Sigmoid colon (tissue), 4 donors: ENCODE results near the gene UBE2G1.

Experiments
- EP300 ChIP-seq, 4 donors: sonication (generic); formaldehyde crosslinking; IDR thresholded peaks; one replicate each; pipeline ENCODE4 v1.6.1; 2017; ENCODE audit warnings: antibody characterized with exemption in 4 of 4
- POLR2AphosphoS5 ChIP-seq, 4 donors: sonication (generic); formaldehyde crosslinking; IDR thresholded peaks; one replicate each; pipeline ENCODE4 v1.6.1; 2017; ENCODE audit warnings: antibody characterized with exemption in 4 of 4
- TF ChIP-seq, protein P1 (sequence below), 4 experiments: fragments of 450-650 bp in 3 of 4; fragments of 200-600 bp in 1 of 4; IDR thresholded peaks; one replicate each; pipeline ENCODE4 v1.5.1; 2016 to 2019; ENCODE audit warnings: antibody characterized with exemption in 4 of 4, mild to moderate bottlenecking in 3 of 4, moderate library complexity in 2 of 4

DNA sequence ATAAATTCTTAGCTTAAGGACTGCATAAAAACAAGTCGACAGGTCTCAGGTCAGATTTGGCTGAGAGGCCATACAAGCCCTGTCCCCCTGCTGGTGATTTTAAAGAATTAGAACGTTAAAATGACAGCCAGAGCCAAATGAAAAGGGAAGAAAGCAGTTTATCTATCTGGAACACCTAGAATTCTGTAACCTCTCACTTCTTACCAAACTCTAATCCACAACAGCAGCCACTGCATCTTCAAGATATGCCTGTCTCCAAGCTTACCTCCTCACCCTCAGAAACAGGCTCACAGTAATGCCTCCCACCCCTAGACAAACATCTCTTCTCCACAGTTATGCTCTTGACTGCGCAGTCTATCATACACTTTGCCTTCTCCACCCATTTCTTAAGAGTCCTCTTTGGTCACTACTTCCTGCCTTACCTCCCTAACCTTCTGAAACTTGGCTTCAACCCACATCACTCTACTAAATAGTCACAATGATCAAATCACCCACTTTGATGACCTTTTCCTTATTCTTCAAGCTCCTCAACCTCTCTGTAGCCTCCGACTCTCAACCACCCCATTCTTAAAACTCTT lies 116.9 kb downstream of the UBE2G1 start:
- TF ChIP-seq EP300 (IDR thresholded peaks at IDR 0.05), result no peak
- TF ChIP-seq, protein P1, sequence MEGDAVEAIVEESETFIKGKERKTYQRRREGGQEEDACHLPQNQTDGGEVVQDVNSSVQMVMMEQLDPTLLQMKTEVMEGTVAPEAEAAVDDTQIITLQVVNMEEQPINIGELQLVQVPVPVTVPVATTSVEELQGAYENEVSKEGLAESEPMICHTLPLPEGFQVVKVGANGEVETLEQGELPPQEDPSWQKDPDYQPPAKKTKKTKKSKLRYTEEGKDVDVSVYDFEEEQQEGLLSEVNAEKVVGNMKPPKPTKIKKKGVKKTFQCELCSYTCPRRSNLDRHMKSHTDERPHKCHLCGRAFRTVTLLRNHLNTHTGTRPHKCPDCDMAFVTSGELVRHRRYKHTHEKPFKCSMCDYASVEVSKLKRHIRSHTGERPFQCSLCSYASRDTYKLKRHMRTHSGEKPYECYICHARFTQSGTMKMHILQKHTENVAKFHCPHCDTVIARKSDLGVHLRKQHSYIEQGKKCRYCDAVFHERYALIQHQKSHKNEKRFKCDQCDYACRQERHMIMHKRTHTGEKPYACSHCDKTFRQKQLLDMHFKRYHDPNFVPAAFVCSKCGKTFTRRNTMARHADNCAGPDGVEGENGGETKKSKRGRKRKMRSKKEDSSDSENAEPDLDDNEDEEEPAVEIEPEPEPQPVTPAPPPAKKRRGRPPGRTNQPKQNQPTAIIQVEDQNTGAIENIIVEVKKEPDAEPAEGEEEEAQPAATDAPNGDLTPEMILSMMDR (IDR thresholded peaks at IDR 0.05), result peak in 2 of 4 experiments; percentile 27 to 39
- no peak for TF ChIP-seq POLR2AphosphoS5 (IDR thresholded peaks at IDR 0.05)
